ENCODE measurements around the gene CHST8.
"Not testable (repeated sequence)": the region's sequence is repeated elsewhere in the genome, so short reads cannot be mapped to it uniquely, and the experiment has no call there.

The CHST8 gene

GRCh38 chr19:33603377-33603776 is 18.4 kb upstream of the CHST8 start:
- DNase-seq (ENCODE audit: low spot score) = no peak
- TF ChIP-seq CTCF (IDR thresholded peaks at IDR 0.05; ENCODE audit: borderline replicate concordance, control extremely low read depth, extremely low read depth, insufficient read depth, missing control alignments) = no peak
- in situ Hi-C loops (cut with MboI; ENCODE audit: low sequenced_read_pairs, unreplicated experiment) = no loop called here

GRCh38 chr19:33604651-33605050 is 17.1 kb upstream of the CHST8 start:
- no peak for TF ChIP-seq CTCF (IDR thresholded peaks at IDR 0.05; ENCODE audit: borderline replicate concordance, control extremely low read depth, extremely low read depth, insufficient read depth, missing control alignments)
- in situ Hi-C loops (cut with MboI; ENCODE audit: low sequenced_read_pairs, unreplicated experiment) = no loop called here

GRCh38 chr19:33605803-33606295 is 15.9 kb upstream of the CHST8 start:
- in situ Hi-C loops (cut with MboI; ENCODE audit: low sequenced_read_pairs, unreplicated experiment); DNase-seq (ENCODE audit: low spot score): not testable (repeated sequence)

More at GRCh38 chr19:33604651-33605050, 17.1 kb upstream of the CHST8 start:
- no peak for DNase-seq (ENCODE audit: low spot score)

- no peak for DNase-seq (ENCODE audit: low spot score)
- in situ Hi-C loops (cut with MboI; ENCODE audit: low sequenced_read_pairs, unreplicated experiment) = no loop called here
- TF ChIP-seq CTCF (IDR thresholded peaks at IDR 0.05; ENCODE audit: borderline replicate concordance, control extremely low read depth, extremely low read depth, insufficient read depth, missing control alignments) = no peak
Measured at GRCh38 chr19:33606556-33606955, 15.2 kb upstream of the CHST8 start.

GRCh38 chr19:33609353-33609752 is 12.4 kb upstream of the CHST8 start:
- no peak for TF ChIP-seq CTCF (IDR thresholded peaks at IDR 0.05; ENCODE audit: borderline replicate concordance, control extremely low read depth, extremely low read depth, insufficient read depth, missing control alignments)
- in situ Hi-C loops (cut with MboI; ENCODE audit: low sequenced_read_pairs, unreplicated experiment) = no loop called here

GRCh38 chr19:33610588-33610987 is 11.2 kb upstream of the CHST8 start:
- no peak for DNase-seq (ENCODE audit: low spot score)
- no peak for TF ChIP-seq CTCF (IDR thresholded peaks at IDR 0.05; ENCODE audit: borderline replicate concordance, control extremely low read depth, extremely low read depth, insufficient read depth, missing control alignments)
- in situ Hi-C loops (cut with MboI; ENCODE audit: low sequenced_read_pairs, unreplicated experiment) = no loop called here

More at GRCh38 chr19:33609353-33609752, 12.4 kb upstream of the CHST8 start:
- no peak for DNase-seq (ENCODE audit: low spot score)

GRCh38 chr19:33612928-33613619 is 8.7 kb upstream of the CHST8 start:
- in situ Hi-C loops (cut with MboI; ENCODE audit: low sequenced_read_pairs, unreplicated experiment) = no loop called here
- DNase-seq (ENCODE audit: low spot score) = no peak
- TF ChIP-seq CTCF (IDR thresholded peaks at IDR 0.05; ENCODE audit: borderline replicate concordance, control extremely low read depth, extremely low read depth, insufficient read depth, missing control alignments) = no peak

Measured in GM13976 (cell line).